Ramos (cell line): ENCODE measurements around the gene ZNF554.

Experiments
- in situ Hi-C: fragments of 300-500 bp; cut with MboI; formaldehyde crosslinking; loops from one replicate; pipeline ENCODE4 v1.14.3; 2022; ENCODE audit warnings: low sequenced_read_pairs; ENCODE audit not compliant: unreplicated experiment

The ZNF554 gene

DNA sequence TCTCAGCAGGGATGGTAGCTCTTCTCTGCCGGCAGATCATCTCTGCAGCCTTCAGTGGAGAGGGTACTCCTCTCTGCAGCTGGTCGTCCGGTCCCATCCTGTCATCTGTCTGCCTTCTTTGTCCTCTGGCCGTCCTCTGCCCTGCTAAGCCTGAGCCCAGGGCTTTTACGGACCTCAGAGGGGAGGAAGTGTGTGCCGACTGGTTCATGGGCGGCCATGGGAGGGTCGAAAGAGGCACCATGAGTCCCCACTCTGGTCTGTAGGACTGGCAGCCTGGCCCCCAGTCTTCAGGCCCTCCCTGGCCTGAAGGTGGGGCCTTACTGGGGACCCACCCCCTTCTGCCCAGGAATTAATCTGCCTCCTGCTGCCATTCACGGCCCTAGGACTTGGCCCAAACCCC, 4.0 kb downstream of the ZNF554 start:
- in situ Hi-C loops, result no loop called here

DNA sequence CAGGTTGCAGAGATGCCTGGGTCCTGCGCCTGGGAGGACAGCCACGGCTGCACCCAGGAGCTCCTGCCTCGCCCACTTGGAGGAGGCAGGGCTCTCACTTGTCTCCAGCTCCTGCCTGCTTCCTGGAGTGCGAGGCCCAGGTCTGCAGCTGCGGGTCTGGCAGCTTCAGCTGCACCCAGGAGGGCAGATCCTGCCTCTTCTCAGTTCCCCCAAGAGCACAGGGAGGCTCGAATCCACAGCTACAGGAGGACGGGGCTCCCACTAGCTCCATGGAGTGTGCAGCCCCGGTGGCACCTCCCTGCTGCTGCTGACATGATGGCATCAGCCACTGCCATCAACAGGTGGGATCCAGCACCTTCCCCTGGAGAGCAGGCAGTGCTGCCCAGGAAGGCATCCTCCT, 4.5 kb downstream of the ZNF554 start:
- in situ Hi-C loops, result no loop called here

DNA sequence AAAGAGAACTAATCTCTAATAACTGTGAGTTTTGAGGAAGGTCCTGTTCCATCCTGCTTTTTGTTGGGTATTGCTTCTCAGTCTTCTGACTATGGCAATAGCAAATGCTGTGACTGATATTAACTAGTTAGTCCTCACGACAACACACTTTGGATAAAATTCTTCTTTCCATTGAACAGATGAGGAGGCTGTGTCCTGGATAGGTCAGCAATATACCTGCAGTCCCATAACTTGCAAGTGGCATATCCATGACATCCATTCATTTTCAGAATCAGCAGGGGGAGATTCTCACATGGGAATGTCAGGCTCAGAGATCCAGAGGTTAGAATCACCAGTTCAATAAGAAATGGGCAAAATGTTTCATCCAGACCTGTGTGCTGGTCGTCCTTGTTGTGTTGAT, 7.4 kb downstream of the ZNF554 start:
- in situ Hi-C loops, result no loop called here

DNA sequence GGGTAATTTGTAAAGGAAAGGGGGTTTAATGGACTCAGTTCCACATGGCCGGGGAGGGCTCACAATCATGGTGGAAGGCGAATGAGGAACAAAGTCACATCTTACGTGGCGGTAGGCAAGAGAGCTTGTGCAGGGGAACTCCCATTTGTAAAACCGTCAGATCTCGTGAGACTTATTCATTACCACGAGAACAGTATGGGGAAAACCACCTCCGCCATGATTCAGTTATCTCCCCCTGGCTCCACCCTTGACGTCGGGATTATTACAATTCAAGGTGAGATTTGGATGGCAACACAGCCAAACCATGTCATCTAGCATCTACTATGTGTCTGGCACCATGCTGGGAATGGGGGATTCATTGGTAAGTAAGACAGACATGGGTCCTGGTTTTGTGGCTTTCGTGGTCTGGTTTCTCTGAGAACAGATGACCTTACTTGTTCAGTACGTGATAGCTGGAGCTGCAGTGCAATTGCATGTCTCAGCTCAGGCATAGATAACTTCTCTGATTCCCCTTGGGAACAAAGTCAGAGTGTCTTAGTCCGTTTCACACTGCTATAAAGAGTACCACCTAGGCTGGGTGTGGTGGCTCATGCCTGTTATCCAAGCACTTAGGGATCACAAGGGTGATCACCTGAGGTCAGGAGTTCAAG, 8.3 kb downstream of the ZNF554 start:
- in situ Hi-C loops, result no loop called here

DNA sequence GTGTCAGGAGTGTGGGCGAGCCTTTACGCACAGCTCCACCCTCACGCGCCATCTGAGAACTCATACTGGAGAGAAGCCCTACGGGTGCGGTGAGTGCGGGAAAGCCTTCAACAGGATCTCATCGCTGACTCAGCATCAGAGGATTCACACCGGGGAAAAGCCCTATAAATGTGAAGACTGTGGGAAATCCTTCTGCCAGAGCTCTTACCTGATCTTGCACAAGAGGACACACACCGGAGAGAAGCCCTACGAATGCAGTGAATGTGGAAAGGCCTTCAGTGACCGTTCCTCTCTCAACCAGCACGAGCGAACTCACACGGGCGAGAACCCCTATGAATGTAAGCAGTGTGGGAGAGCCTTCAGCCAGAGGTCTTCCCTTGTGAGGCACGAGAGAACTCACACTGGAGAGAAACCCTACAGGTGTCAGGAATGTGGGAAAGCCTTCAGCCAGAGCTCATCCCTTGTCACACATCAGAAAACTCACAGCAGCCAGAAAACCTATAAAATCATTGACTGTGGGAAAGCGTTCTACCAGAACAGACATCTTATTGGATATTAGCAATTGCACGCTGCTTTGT, 14.7 kb downstream of the ZNF554 start:
- in situ Hi-C loops, result no loop called here

DNA sequence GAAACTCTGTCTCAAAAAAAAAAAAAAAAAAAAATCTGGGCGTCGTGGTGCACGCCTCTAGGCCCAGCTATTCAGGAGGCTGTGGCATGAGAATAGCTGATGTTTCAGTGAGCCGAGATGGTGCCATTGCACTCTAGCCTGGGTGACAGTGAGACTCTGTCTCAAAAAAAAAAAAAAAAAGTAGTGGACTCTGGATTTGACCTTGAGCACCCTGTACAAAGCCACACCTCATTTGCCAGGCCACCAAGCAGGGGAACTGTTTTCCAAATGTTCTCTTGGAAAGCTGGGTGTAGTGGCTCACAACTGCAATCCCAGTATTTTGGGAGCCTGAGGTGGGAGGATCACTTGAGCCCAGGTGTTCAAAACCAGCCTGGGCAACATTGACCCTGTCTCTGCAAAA, 17.8 kb downstream of the ZNF554 start:
- in situ Hi-C loops, result no loop called here

DNA sequence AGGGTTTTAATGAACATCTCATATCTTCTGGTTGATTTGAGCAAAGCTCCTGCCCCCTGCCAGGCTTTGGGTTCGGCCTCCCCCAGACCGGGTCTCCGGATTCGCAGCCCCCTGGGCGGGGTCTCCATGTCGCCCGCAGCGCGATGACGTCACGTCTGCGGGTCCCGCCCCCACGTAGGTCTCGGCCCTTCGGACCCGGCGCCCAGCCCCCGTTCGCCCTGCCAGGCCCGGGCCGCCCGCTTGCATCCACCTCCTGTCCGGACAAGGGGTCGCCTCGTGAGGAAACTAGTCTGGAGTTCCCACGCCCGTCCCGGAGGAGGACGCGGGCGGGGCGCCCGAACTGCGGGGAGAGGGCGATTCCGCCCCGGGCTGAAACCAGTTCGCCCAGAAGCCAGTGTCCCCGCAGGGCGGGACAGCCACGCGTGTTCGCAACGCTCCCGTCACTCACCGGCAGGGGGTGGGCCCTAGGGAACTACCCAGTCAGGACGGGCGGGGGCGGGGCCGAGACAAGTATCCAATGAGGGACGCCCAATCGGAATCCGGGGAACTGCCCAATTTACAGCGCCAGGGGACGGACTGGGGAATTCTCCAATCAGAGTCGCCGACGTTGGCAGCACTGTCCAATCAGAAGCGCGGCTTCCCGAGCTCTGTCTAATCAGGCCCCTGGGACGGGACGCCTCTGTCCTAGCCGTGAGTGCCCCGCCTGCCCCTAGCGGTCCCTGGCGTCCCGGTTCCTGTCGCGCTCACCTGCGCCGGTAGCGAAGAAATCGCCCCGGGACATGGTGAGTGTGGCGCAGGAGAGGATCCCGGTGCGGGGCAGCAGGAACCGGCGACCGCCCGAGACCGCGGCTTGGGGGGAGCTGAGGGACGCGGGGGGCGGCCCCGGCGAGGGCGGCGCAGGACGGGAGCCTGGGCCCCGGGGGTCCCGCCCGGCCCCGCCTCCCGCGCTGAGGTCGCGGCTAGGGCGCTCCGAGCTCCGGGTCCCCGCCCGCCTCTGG, 21.4 kb downstream of the ZNF554 start, which contains the start of gene ZNF555:
Gene ZNF555 (plus strand): TSS at position 682 of the 998 bp plus-strand sequence. CDS start 98 bp downstream, at position 780.
- in situ Hi-C loops, result no loop called here

DNA sequence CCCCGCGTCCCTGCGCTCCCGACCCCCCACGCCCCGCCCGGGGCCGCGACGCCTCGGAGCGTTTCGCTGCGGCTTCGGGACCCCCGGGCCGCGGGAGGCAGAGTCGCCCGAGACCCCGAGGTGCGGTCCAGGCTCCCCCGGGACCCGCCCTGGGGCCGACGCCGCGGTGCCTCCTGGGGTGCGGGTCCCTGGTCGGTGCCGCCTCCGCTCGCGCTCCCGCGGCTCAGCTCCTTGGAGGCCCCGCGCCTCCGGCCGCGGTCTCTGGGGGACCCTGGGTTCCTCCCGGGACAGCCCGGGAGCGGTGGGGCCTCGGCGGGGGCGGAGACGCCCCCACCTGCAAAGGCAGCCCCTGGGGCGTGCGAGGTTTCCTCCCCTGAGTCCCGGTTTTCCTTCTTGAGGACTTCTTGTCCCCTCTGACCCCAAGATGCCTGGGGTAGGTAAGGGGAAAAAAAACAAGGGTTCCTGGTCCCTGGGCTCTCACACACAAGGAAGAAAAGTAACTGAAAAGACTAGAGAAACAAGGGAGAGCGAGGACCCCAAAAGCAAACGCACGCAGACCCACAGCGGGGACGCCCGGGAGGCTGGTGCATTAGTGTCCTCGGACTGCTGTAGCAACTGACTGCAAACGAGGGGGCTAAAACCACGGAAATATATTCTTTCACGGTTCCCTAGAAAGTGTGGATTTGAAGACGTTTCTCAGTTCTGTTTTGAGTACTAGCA, 22.3 kb downstream of the ZNF554 start:
- in situ Hi-C loops, result no loop called here

DNA sequence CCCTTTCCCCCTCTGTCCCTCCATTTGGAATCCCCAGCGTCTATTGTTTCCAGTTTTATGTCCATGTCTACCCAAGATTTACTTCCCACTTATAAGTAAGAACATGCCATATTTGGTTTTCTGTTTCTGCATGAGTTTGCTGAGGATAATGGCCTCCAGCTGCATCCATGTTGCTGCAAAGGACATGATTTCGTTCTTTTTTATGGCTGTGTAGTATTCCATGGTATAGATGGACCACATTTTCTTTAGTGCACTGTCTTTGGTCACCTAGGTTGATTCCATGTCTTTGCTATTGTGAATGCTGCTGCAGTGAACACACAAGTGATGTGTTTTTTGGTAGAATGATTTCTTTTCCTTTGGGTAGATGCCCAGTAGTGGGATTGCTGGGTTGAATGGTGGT, 25.4 kb downstream of the ZNF554 start:
- in situ Hi-C loops, result no loop called here

DNA sequence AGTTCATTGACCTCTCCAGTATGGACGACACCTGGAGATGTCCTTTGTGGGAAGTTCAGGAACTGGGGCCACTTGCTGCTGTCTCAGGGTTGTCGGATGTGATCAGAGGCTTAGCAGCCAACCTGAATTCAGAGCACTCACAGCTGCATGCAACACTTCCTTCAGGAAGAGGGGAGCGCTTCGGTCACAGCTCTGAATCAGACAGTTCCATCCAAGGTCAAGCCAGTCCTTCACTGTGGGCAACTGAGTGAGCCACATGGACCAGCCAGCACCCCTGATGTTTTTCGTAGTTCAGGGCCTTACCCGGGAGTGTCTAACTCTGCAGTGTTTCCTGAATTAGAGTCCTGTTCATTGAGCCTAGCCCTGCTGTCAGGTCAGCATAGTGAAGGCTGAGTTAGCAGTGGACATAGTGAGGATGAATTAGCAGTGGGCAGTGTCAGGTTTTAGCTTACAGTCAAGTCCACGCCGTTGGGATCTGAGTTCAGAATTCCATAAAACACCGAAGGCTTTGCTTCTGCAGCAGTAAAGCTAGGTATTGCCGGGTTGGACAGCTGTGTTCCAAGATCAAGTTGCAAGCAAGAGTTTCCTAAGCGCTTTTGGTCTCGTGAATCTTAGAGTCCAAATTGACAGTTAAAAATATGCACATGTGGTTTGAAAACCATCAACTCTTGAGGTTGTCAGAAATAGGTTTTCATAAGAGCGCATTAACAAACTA, 26.7 kb downstream of the ZNF554 start:
- in situ Hi-C loops, result no loop called here

DNA sequence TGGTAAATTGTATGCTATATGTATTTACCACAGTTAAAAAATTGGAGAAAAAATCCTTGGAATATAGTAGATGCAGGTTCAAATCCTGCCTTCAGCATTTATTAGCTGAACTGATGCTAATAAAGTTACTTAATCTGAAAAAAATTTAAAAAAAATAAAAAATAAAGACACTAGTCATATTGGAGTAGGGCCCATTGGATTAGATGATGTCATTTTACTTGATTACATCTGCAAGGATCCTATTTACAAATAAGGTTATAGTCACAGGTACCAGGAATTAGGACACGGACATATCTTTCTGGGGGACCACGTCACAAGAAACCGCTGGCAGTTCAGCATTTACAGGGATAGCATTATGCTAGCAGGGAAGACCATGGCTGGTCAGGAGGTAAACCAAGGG, 27.8 kb downstream of the ZNF554 start:
- in situ Hi-C loops, result no loop called here

DNA sequence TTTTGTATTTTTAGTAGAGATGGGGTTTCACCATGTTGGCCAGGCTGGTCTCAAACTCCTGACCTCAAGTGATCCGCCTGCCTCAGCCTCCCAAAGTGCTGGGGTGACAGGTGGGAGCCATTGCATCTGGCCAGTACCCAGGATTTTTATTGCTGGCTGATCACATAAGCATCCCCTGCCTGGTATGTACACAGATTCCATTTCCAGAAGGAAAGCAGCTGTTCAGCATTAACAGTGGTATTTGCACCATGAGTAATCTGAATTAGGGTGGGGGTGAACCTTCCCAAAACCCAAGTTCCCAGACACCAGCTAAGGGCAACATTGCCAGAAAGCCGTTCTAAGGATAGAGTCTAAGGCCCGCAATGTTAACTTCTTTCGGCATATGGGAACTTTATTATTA, 28.9 kb downstream of the ZNF554 start:
- in situ Hi-C loops, result no loop called here

DNA sequence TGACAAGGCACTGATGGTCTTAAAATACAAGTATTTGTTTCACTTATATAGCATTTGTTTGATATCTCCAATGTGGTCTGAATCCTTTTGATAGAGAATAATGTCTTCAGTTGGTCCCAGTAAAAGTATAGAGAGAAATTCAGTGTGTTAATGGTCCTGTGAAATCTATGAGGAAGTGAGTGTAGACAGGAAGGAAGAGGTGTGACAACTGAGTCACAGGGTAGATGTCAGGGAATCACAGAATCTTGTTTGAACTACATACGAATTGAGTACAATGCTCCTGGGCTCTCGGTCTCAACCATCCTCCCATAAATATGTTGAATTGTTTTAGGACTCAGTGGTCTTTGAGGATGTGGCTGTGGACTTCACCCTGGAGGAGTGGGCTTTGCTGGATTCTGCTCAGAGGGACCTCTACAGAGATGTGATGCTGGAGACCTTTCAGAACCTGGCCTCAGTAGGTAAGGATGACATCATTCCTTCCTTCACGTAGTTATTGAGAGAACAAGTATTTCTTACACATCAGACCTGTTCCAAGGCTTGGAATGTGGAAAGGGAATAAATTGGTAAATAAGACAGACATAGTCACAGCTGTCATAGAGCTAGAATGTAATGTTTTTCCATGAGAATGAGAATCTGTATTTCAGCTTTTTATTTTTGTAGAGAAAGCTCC, 30.7 kb downstream of the ZNF554 start:
- in situ Hi-C loops, result no loop called here

DNA sequence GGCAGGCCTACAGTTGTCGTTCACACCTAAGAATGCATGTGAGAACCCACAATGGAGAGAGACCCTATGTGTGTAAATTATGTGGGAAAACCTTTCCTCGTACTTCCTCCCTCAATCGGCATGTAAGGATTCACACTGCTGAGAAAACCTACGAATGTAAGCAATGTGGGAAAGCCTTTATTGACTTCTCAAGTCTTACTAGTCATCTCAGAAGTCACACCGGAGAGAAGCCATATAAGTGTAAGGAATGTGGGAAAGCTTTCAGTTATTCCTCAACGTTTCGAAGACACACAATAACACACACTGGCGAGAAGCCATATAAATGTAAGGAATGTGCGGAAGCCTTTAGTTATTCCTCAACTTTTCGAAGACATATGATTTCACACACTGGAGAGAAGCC, 32.9 kb downstream of the ZNF554 start:
- in situ Hi-C loops, result no loop called here

DNA sequence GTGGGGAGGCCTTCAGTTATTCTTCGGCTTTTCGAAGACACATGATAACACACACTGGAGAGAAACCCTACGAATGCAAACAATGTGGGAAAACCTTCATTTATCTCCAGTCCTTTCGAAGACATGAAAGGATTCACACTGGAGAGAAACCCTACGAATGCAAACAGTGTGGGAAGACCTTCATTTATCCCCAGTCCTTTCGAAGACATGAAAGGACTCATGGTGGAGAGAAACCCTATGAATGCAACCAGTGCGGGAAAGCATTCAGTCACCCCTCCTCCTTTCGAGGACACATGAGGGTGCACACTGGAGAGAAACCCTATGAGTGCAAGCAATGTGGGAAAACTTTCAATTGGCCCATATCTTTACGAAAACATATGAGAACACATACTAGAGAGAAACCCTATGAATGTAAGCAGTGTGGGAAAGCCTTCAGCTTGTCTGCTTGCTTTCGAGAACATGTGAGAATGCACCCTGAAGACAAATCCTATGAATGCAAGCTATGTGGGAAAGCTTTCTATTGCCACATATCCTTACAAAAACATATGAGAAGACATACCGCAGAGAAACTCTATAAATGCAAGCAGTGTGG, 33.4 kb downstream of the ZNF554 start:
- in situ Hi-C loops, result no loop called here

DNA sequence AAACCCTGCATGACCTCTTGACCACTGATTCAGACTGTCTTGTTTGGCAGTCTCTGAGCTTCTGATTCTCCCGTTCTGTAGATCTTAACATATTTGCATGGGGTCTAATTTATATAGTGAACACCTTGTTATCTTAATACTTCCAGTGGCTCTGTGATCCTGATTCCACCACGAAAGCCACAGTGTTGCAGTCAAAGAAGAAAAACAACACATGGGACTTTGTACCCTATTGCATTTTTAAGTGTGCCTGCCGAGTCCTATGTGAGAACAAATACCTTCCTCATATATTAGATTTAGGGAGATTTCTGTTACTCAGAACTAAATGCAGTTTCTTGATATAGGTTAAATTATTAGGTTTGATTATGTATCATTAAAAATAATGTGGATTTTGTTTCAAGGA, 35.2 kb downstream of the ZNF554 start:
- in situ Hi-C loops, result no loop called here

DNA sequence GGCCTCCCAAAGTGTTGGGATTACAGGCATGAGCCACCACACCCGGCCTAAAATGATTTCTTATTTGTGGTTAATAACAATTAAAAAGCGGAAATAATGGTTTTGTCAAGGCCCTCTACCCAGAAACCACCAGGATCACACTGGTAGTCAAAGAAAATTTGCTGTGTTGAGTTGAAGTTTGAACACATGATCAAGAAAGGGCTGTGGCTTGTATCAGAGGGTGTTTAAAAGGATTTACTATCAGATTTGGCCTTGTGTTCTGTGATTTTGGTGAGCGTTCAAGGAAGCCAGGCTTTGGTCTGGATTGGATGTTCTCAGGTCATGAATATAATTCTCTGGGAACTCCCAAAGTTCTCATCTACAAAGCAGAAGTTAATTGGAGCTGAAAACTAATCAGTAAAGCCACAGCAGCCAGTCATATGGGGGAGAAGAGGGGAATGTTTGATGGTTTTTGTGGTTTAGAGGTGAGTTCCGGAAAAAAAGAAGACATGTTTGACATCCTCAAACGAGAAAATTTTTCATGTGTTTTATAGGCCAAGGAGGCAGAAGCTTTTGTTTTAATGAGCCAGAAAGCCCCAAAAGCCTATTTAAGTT, 36.9 kb downstream of the ZNF554 start:
- in situ Hi-C loops, result no loop called here

DNA sequence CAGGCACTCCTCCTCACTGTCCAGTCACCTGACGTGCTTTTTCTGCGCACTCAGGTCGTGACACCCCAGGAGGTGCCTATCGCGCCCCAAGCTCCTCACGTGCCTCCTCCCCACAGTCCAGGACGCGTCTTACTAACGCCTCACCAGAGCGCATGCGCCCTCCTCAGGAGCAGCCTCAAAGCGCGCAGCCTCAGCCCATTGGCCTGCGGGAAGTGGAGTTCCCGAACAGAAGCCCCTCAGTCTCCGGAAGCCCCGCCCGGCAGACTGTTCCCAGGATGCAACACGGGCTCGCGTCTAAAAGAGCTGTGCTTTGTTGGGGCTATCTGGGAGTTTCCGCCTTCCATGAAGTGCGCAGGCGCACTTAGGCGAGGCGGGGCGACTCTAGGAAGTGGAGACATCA, 39.2 kb downstream of the ZNF554 start:
- in situ Hi-C loops, result no loop called here

DNA sequence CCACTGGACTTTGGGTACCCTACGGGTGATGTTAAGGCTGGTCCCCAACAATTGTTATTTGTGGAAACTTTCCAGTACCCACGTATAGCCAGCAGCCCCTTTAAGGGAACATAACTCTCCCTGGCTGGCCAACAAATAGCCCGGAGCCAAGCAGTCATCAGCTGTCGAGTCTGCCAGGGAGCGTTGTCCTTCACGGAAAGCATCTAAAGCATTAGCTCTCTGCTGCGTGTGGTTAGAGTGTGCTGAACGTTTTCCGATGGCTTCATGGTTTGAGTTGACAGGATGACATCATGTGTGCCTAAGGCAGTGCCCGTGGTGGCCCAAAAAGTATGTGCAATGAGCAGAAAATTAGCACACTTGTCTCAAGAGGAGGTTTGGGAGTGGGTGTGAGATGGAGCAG, 44.1 kb downstream of the ZNF554 start:
- in situ Hi-C loops, result no loop called here
